Endometrial microvascular endothelial cells (primary cell): ENCODE results near the gene LCT. TPM values are rescaled to one million over a fixed set of nuclear protein-coding genes. Genes with fewer than 3 reads are reported as not detected.
"Not testable (repeated sequence)": the region's sequence is repeated elsewhere in the genome, so short reads cannot be mapped to it uniquely, and the experiment has no call there.

ENCODE experiments used
- in situ Hi-C: cut with HindIII; loops from 2 replicates; pipeline ENCODE4 v1.10.0; 2017; ENCODE audit warnings: low sequenced_read_pairs, low pct_unique_long_range_greater_than_20kb; ENCODE audit errors: inconsistent ontology term
- total RNA-seq: library from RNA; depleted of rRNA; stranded (reverse); fragments of >200 nt; gene quantifications from one replicate; pipeline ENCODE4 v1.2.3, GENCODE V29; 2015; ENCODE audit errors: inconsistent ontology term

LCT gene
- total RNA-seq, 1 donor from 2014 or later, result not detected

DNA sequence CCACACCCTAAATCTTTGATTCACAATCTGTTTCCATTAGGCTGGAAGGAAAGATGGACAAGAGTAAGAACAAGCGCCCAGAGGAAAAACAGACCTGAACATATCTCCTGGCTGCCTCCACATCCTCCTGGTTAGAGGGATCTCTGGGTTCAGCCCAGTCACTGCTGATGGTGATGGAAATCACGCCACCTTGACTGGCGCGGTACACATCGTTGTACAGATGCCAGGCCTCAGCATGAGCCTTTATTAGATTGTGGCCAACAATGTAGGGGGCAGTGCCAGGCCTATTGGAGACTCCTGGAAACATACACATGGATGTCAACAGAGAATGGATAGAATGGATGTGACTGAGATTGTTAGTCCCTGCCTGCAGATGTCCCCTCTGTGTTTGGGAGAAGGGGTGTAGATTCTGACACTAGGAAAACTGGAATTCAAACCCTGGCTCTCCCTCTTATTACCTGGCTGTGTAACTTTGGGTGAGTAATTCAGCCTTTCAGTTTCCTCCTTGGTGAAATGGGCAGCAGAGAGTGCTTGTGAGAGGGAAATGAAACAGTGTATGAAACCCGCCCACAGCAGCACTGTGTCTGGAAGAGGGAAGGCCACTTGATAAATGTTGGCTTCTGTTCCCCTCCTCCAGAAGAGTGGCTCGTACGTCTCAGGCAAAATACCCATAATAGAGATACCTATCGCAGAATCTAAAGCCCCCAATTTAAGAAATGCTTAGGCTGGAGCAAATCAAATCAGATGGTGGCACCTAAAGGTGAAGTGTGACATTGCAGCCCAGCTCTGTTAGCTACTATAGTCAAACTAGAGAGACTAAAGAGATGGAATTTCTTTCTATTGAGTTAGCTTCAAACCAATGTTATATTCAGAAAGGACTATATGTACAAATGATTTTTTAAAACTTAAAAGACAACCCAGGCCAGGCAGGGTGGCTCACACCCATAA lies 36.2 kb downstream of the LCT start:
- in situ Hi-C loops, result no loop called here

DNA sequence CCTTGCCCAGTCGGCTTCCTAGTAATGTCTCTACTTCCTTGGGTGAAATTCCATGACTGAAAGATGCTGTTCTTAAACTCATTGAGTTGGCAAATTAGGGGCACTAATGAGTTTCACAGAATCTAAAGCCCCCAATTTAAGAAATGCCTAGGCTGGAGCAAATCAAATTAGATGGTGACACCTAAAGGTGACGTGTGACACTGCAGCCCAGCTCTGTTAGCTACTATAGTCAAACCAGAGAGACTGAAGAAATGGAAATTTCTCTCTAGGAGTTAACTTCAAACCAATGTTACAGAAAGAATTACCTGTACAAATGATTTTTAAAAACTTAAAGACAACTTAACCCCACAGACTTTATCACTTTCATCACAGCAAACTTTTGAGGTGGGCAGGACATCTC lies 37.2 kb downstream of the LCT start:
- in situ Hi-C loops, result no loop called here

DNA sequence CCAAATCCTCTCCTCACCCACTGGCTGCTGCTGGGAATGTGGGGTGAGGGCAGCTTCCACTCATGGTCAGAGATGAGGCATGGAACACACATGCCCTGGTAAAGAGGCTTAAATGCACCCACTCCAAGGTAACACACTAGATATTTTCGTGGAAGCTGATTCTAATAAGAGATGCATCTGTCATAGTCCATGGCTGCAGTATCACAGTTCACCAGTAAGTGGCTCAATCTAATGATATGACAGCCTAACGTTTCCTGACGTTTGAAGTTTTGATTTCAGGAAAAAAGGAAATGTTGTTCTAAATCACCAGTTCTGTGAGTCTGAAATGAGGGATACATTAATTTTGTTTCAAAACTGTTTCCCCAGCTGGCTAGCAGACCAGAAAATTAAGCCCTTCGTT lies 38.2 kb downstream of the LCT start:
- in situ Hi-C loops, result no loop called here

- in situ Hi-C loops, result no loop called here
These were observed 38.7 kb downstream of the LCT start for GRCh38 chr2:135798275-135798705.

DNA sequence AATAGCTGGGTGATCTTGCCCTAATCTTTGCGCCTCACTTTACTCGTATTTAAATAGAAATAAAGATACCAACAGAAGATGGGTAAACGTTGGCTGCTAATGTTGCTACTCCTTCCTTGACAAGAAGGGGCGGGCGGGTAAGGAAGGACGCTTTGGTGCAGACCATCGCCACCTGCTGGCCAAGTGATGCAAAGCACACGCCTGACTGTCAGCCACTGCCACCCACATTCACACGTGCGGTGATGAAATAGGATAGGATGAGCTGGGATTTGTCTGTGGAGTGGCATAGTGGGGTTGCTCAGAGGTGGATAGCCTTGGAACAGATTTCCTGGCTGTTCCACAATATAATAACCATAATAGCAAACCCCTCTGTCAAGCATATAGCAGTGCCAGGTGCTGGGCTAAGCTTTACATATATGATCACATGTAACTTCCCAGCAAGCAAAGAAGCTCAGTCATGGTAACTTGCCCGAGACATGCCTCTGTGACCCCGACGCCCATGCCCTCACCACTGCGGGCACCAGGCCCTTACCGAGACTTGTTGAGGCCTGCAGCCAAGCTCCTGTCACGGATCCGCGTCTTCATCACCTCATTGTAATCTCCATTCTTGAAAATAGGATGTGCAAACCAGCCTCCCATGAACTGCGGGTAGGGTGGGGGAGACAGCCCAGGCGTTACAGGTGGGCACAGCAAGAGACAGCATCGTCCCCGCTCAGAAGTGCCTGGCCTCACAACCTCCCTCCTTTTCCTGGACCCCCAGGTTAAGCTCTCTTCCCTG lies 39.3 kb downstream of the LCT start:
- in situ Hi-C loops, result no loop called here

DNA sequence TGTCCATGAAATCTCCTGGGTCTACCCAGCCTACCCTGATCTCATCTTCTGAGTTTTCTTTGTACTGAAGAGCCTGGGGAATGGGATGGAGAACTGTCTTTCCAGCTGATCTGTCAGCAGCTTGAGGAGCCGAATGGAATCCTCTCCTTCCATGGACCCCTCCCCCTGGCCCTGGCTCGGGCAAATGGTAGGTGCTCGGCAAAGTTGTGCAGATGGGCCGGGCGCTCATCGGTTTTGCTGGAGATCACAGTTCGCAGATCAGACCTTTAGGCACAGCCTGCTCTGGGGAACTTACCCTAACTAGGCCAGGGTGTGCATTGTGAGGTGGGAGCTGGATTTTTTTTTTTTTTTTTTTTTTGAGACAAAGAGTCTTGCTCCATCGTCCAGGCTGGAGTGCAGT lies 40.4 kb downstream of the LCT start:
- in situ Hi-C loops, result no loop called here

GRCh38 chr2:135795641-135796040 lies 41.3 kb downstream of the LCT start:
- in situ Hi-C loops, result not testable (repeated sequence)

- in situ Hi-C loops, result no loop called here
These were observed 44.4 kb downstream of the LCT start for GRCh38 chr2:135792401-135793150.

- in situ Hi-C loops, result no loop called here
These were observed 45.4 kb downstream of the LCT start for GRCh38 chr2:135791418-135792190.

DNA sequence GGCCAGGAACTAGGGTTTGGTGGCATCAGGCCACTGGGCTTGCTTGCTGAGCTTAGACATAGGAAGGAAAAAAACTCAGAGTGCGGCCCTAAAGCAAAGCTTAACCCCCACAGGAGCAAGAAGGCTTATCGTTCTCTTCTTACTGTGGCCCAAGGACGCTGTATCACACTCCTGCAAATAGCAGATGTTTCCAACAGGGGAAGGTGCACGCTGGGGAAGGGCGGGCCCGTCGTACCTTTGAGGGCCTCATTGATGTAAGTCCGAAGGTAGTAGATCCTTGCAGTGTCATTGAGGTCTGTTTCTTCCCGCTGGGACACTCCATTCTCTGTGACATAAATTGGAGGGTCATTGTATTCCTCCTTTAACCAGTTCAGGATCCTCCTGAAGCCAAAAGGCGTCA lies 46.6 kb downstream of the LCT start:
- in situ Hi-C loops, result no loop called here

GRCh38 chr2:135786823-135787222 lies 50.2 kb downstream of the LCT start:
- in situ Hi-C loops, result no loop called here

- in situ Hi-C loops, result no loop called here
These were observed 52.0 kb downstream of the LCT start for GRCh38 chr2:135785032-135785431.

DNA sequence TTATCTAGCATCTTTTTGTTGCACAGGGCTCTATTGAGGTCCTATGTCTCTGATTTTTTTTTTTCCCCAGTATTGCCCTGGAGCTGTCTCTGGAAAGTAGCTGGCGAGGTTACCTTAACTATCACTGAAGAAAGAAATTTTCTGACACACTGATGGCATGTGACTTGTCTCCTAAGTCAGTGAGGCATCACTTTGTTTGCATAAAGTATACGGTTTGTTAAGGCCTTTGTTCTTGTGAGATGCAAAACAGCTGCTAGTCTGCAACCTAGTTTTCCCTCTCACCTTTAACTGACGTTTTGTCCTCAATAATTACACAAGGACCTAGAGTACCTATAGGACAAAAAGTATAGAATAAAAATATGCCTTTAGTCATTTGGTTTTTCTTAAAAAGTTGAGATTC lies 53.5 kb downstream of the LCT start:
- in situ Hi-C loops, result no loop called here

DNA sequence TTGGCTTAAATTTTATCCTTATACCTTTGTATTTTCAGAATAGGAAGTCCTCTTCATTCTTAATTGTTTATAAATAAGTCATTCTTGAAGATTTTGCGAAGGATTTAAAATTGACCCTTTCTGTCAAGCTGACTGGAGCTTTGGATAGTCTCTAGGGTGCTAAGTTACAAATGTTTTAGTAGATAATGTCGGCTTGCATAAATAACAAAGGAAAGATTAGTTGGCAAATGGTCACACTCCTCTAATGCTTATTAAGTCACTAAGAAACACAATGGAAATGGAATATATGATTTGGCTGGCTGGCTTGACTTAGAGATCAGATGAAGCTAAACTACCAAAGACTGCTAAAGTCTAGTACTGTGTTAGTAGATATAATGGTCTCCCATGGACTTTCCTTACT lies 54.8 kb downstream of the LCT start:
- in situ Hi-C loops, result no loop called here

GRCh38 chr2:135776367-135776766 lies 60.6 kb downstream of the LCT start:
- in situ Hi-C loops, result no loop called here

GRCh38 chr2:135775420-135775819 lies 61.6 kb downstream of the LCT start:
- in situ Hi-C loops, result no loop called here

- in situ Hi-C loops, result no loop called here
These were observed 63.1 kb downstream of the LCT start for GRCh38 chr2:135773917-135774316.

DNA sequence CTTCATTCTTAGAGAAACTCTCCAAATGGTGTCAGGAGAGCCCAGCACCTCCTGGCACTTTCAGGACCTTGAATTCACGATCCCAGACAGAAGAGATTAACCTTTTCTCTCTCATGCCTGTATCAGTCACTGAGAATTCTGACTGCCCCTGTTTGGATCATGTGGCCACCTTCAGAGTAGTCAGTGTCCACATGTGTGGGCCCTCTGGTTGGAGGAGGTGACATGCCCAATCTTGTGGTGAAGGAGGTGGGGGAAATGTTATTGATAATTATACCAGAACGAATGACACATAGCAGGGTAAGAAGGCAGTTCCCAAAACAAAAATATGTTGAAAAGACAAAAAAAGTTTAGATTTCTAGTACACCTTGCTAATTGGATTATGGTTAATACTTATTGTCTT lies 63.7 kb downstream of the LCT start:
- in situ Hi-C loops, result no loop called here

DNA sequence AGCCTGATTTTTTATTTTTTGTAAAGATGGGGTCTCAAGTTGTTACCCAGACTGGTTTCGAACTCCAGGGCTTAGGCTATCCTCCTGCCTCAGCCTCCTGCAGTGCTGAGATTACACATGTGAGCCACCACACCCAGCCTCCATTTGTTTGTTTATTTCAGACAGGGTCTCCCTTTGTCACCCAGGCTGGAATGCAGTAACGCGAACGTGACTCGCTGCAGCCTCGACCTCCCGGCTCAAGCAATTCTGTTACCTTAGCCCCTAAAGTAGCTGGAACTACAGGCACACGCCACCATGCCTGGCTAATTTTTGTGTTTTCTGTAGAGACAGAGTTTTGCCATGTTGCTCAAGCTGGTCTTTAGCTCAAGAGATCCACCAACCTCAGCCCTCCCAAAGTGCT lies 68.1 kb downstream of the LCT start:
- in situ Hi-C loops, result no loop called here
